ENCODE measurements around the gene ZKSCAN7. TPM values are rescaled to one million over a fixed set of nuclear protein-coding genes. Genes with fewer than 3 reads are reported as not detected.

ZKSCAN7 gene
- polyA plus RNA-seq, 1 donor (not counting 4 experiments of a cell fraction or from before 2014, with no cell fraction given): 1.6 TPM

- no peak overlapping the region for H3K27ac ChIP-seq (ENCODE audit: control insufficient read depth, insufficient read depth, low read length)
- TF ChIP-seq EZH2 (IDR thresholded peaks at IDR 0.05; ENCODE audit: low read length): no peak
- TF ChIP-seq, protein P1, sequence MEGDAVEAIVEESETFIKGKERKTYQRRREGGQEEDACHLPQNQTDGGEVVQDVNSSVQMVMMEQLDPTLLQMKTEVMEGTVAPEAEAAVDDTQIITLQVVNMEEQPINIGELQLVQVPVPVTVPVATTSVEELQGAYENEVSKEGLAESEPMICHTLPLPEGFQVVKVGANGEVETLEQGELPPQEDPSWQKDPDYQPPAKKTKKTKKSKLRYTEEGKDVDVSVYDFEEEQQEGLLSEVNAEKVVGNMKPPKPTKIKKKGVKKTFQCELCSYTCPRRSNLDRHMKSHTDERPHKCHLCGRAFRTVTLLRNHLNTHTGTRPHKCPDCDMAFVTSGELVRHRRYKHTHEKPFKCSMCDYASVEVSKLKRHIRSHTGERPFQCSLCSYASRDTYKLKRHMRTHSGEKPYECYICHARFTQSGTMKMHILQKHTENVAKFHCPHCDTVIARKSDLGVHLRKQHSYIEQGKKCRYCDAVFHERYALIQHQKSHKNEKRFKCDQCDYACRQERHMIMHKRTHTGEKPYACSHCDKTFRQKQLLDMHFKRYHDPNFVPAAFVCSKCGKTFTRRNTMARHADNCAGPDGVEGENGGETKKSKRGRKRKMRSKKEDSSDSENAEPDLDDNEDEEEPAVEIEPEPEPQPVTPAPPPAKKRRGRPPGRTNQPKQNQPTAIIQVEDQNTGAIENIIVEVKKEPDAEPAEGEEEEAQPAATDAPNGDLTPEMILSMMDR (optimal IDR thresholded peaks at IDR 0.05 in 1 of 3, IDR thresholded peaks at IDR 0.05 in 1 of 3, conservative IDR thresholded peaks at IDR 0.05 in 1 of 3; ENCODE audit: extremely low read depth in 1 of 3, insufficient read depth in 2 of 3, low read length in 3 of 3): no peak
- no peak overlapping the region for H3K4me3 ChIP-seq (ENCODE audit: control insufficient read depth in 2 of 3, extremely low read depth in 1 of 3, insufficient read depth in 2 of 3, low read depth in 1 of 3, low read length in 3 of 3)
- H3K79me2 ChIP-seq (ENCODE audit: control insufficient read depth, insufficient read depth, low read length): peaks cover 15% of the 10 kb centered on the region
- H3K27me3 ChIP-seq (ENCODE audit: control insufficient read depth, extremely low read depth, insufficient read depth, low read length): no peaks in the 10 kb centered on the region
- peaks cover 10% of the 10 kb centered on the region for H3K4me1 ChIP-seq (ENCODE audit: control insufficient read depth, extremely low read depth, insufficient read depth, low read length)
- H3K36me3 ChIP-seq (ENCODE audit: control insufficient read depth in 2 of 2, extremely low read depth in 1 of 2, insufficient read depth in 2 of 2, low read length in 2 of 2): no peaks in the 10 kb centered on the region
- no peaks in the 10 kb centered on the region for H3K9me1 ChIP-seq (ENCODE audit: control insufficient read depth, extremely low read depth, insufficient read depth, low read length)
- no peaks in the 10 kb centered on the region for H4K20me1 ChIP-seq (ENCODE audit: control insufficient read depth, extremely low read depth, insufficient read depth, low read length)
- no peak overlapping the region for H3K4me2 ChIP-seq (ENCODE audit: control insufficient read depth, extremely low read depth, insufficient read depth, low read depth, low read length)
- no peak for DNase-seq (ENCODE audit: low read depth, low spot score)
- dilution Hi-C loops (cut with MboI; ENCODE audit: extremely low pct_ligation_motif_present, low sequenced_read_pairs): no loop called here
- FAIRE-seq: no peak
- no peak overlapping the region for H2AFZ ChIP-seq (ENCODE audit: control insufficient read depth, low read length)
- H3K9me3 ChIP-seq (ENCODE audit: control insufficient read depth, low read depth, low read length): no peaks in the 10 kb centered on the region
- no peak overlapping the region for H3K9ac ChIP-seq (ENCODE audit: control insufficient read depth, extremely low read depth, insufficient read depth, low read length)
These were observed 41.5 kb upstream of the ZKSCAN7 start for GRCh38 chr3:44513513-44513912.

GRCh38 chr3:44516230-44516629, 38.8 kb upstream of the ZKSCAN7 start:
- no peak for FAIRE-seq
- H3K4me2 ChIP-seq (ENCODE audit: control insufficient read depth, extremely low read depth, insufficient read depth, low read depth, low read length): no peak overlapping the region
- H3K9ac ChIP-seq (ENCODE audit: control insufficient read depth, extremely low read depth, insufficient read depth, low read length): no peak overlapping the region
- TF ChIP-seq EZH2 (IDR thresholded peaks at IDR 0.05; ENCODE audit: low read length): no peak
- TF ChIP-seq, protein P1 (optimal IDR thresholded peaks at IDR 0.05 in 1 of 3, IDR thresholded peaks at IDR 0.05 in 1 of 3, conservative IDR thresholded peaks at IDR 0.05 in 1 of 3; ENCODE audit: extremely low read depth in 1 of 3, insufficient read depth in 2 of 3, low read length in 3 of 3): no peak
- no peak for DNase-seq (ENCODE audit: low read depth, low spot score)
- no peaks in the 10 kb centered on the region for H3K9me1 ChIP-seq (ENCODE audit: control insufficient read depth, extremely low read depth, insufficient read depth, low read length)
- H3K79me2 ChIP-seq (ENCODE audit: control insufficient read depth, insufficient read depth, low read length): no peaks in the 10 kb centered on the region
- H4K20me1 ChIP-seq (ENCODE audit: control insufficient read depth, extremely low read depth, insufficient read depth, low read length): no peaks in the 10 kb centered on the region
- no peak overlapping the region for H3K27ac ChIP-seq (ENCODE audit: control insufficient read depth, insufficient read depth, low read length)
- no peaks in the 10 kb centered on the region for H3K27me3 ChIP-seq (ENCODE audit: control insufficient read depth, extremely low read depth, insufficient read depth, low read length)
- H2AFZ ChIP-seq (ENCODE audit: control insufficient read depth, low read length): no peak overlapping the region
- no peak overlapping the region for H3K4me3 ChIP-seq (ENCODE audit: control insufficient read depth in 2 of 3, extremely low read depth in 1 of 3, insufficient read depth in 2 of 3, low read depth in 1 of 3, low read length in 3 of 3)
- H3K4me1 ChIP-seq (ENCODE audit: control insufficient read depth, extremely low read depth, insufficient read depth, low read length): peaks cover 2% of the 10 kb centered on the region
- dilution Hi-C loops (cut with MboI; ENCODE audit: extremely low pct_ligation_motif_present, low sequenced_read_pairs): no loop called here
- H3K36me3 ChIP-seq (ENCODE audit: control insufficient read depth in 2 of 2, extremely low read depth in 1 of 2, insufficient read depth in 2 of 2, low read length in 2 of 2): no peaks in the 10 kb centered on the region
- no peaks in the 10 kb centered on the region for H3K9me3 ChIP-seq (ENCODE audit: control insufficient read depth, low read depth, low read length)

Data from keratinocyte (primary cell).